Measurements from ENCODE around the gene TRIL. TPM values are rescaled to one million over a fixed set of nuclear protein-coding genes. Genes with fewer than 3 reads are reported as not detected.

TRIL gene
- total and polyA plus RNA-seq, 2 donors (not counting 1 experiment from before 2014, with no cell fraction given), result not detected

DNA sequence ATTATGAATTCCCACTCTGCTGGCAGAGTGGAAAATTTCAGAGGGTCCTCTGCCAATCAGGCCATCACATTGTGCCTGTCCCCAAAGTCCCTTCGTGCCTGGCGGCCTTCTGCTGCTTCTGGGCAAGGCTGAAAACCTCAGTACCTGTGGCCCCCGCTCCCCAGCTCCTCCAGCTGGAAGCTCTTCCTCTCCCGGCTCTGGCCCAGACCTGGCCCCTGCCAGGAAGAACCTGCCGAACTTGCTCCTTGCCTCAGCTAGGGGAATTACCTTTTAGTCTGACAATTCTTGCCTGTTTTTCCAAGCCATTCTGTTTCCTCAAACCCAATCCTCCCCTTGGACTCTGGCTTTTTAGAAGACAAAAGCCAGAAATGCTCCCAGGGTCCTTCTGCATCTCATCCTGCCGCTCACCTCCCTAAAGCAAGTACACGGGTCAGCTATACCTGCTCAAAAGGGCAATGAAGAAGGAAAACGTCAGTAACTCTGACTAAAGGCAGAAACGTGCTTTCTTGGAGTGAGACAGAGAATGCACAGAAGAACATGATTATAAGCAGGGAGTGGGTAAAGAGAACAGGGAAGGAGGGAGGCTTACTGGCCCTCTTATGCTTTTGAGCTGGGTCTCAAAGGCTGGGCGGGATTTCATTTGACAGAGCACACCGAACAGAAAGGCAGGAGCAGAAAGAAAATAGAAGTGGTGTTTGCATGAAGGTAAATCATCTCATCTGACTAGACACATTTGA is 28.1 kb upstream of the TRIL start:
- CTCF ChIA-PET, result no interaction called here
- intact Hi-C loops (cut with micrococcal nuclease), result no loop called here
- POLR2A ChIA-PET, result no interaction called here
- no peak for TF ChIP-seq EZH2 (IDR thresholded peaks at IDR 0.05; ENCODE audit: borderline replicate concordance, insufficient read depth, low read depth, low read length, poor library complexity, severe bottlenecking)
- TF ChIP-seq, protein P1, sequence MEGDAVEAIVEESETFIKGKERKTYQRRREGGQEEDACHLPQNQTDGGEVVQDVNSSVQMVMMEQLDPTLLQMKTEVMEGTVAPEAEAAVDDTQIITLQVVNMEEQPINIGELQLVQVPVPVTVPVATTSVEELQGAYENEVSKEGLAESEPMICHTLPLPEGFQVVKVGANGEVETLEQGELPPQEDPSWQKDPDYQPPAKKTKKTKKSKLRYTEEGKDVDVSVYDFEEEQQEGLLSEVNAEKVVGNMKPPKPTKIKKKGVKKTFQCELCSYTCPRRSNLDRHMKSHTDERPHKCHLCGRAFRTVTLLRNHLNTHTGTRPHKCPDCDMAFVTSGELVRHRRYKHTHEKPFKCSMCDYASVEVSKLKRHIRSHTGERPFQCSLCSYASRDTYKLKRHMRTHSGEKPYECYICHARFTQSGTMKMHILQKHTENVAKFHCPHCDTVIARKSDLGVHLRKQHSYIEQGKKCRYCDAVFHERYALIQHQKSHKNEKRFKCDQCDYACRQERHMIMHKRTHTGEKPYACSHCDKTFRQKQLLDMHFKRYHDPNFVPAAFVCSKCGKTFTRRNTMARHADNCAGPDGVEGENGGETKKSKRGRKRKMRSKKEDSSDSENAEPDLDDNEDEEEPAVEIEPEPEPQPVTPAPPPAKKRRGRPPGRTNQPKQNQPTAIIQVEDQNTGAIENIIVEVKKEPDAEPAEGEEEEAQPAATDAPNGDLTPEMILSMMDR (IDR thresholded peaks at IDR 0.05), result no peak
- Histone ChIP-seq H4K20me1 (ENCODE audit: control insufficient read depth, insufficient read depth, low read length, poor library complexity, severe bottlenecking) (no peaks in the 10 kb centered on the region), H2AFZ (ENCODE audit: insufficient read depth, low read depth, low read length, poor library complexity, severe bottlenecking) (no peak overlapping the region), H3K4me1 (ENCODE audit: control insufficient read depth in 2 of 2, insufficient read depth in 2 of 2, low read length in 2 of 2) (no peaks in the 10 kb centered on the region), H3K27ac (ENCODE audit: low read length in 2 of 2) (no peak overlapping the region), H3K27me3 (replicated peaks in 1 of 4; ENCODE audit: control extremely low read depth in 1 of 4, control insufficient read depth in 3 of 4, insufficient read depth in 4 of 4, low read length in 3 of 4) (no peaks in the 10 kb centered on the region), H3K9ac (ENCODE audit: low read length) (no peak overlapping the region), H3K36me3 (replicated peaks in 1 of 2; ENCODE audit: control extremely low read depth in 1 of 2, control insufficient read depth in 1 of 2, extremely low read depth in 1 of 2, insufficient read depth in 2 of 2, low read length in 1 of 2) (no peaks in the 10 kb centered on the region), H3K79me2 (ENCODE audit: control insufficient read depth, insufficient read depth, low read length) (no peaks in the 10 kb centered on the region), H3K4me3 (ENCODE audit: control extremely low read depth in 1 of 5, extremely low read depth in 1 of 5, insufficient read depth in 1 of 5, low read depth in 2 of 5, low read length in 4 of 5) (no peak overlapping the region), H3K4me2 (replicated peaks; ENCODE audit: low read depth, low read length, poor library complexity, severe bottlenecking) (no peak overlapping the region), H3K9me3 (ENCODE audit: control extremely low read depth in 1 of 3, control insufficient read depth in 2 of 3, insufficient read depth in 1 of 3, low read length in 2 of 3) (no peaks in the 10 kb centered on the region)
- Mint-ChIP-seq H3K27me3 (peaks cover 43% of the 10 kb centered on the region), H3K9me3 (ENCODE audit: insufficient read depth) (no peaks in the 10 kb centered on the region), H3K4me3 (no peak overlapping the region), H3K27ac (no peak overlapping the region), H3K4me1 (no peaks in the 10 kb centered on the region)
- DNase-seq (no peak), ATAC-seq (ENCODE audit: low read depth) (no peak)
- 90% methylated on average over 11 of the region's 11 CpGs for WGBS (ENCODE audit: insufficient coverage)

DNA sequence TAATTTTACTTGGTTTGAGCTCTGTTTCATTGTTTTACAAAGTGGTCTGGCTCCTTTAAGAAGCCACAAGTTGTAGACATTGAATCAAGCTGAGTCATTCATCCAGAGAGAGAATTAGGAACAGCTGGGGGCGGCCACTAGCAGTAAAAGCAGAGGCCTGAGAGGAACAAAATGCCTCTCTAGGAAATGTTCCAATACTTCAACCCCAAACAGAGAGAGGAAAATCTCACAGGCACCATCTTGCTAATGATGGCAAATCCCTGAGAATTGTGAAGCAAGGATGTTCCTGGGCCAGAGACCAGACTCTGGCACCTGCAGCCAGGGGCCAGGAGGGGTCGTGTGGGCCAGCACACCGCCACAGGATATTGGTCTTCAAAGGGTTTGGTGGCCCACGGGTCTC is 26.5 kb upstream of the TRIL start:
- Histone ChIP-seq H3K27me3 (replicated peaks in 1 of 4; ENCODE audit: control extremely low read depth in 1 of 4, control insufficient read depth in 3 of 4, insufficient read depth in 4 of 4, low read length in 3 of 4) (no peaks in the 10 kb centered on the region), H3K4me3 (ENCODE audit: control extremely low read depth in 1 of 5, extremely low read depth in 1 of 5, insufficient read depth in 1 of 5, low read depth in 2 of 5, low read length in 4 of 5) (no peak overlapping the region), H3K9me3 (ENCODE audit: control extremely low read depth in 1 of 3, control insufficient read depth in 2 of 3, insufficient read depth in 1 of 3, low read length in 2 of 3) (no peaks in the 10 kb centered on the region), H4K20me1 (ENCODE audit: control insufficient read depth, insufficient read depth, low read length, poor library complexity, severe bottlenecking) (no peaks in the 10 kb centered on the region), H3K4me1 (ENCODE audit: control insufficient read depth in 2 of 2, insufficient read depth in 2 of 2, low read length in 2 of 2) (no peaks in the 10 kb centered on the region), H3K4me2 (replicated peaks; ENCODE audit: low read depth, low read length, poor library complexity, severe bottlenecking) (no peak overlapping the region), H3K79me2 (ENCODE audit: control insufficient read depth, insufficient read depth, low read length) (no peaks in the 10 kb centered on the region), H3K36me3 (replicated peaks in 1 of 2; ENCODE audit: control extremely low read depth in 1 of 2, control insufficient read depth in 1 of 2, extremely low read depth in 1 of 2, insufficient read depth in 2 of 2, low read length in 1 of 2) (no peaks in the 10 kb centered on the region), H3K9ac (ENCODE audit: low read length) (no peak overlapping the region), H2AFZ (ENCODE audit: insufficient read depth, low read depth, low read length, poor library complexity, severe bottlenecking) (no peak overlapping the region), H3K27ac (ENCODE audit: low read length in 2 of 2) (no peak overlapping the region)
- ChIA-PET CTCF (no interaction called here), POLR2A (no interaction called here)
- ATAC-seq (ENCODE audit: low read depth) (no peak), DNase-seq (no peak)
- WGBS (ENCODE audit: insufficient coverage), result 58% methylated on average over 4 of the region's 4 CpGs
- no peak for TF ChIP-seq EZH2 (IDR thresholded peaks at IDR 0.05; ENCODE audit: borderline replicate concordance, insufficient read depth, low read depth, low read length, poor library complexity, severe bottlenecking)
- TF ChIP-seq, protein P1 (IDR thresholded peaks at IDR 0.05), result no peak
- no peaks in the 10 kb centered on the region for H3K9me3 Mint-ChIP-seq (ENCODE audit: insufficient read depth)
- intact Hi-C loops (cut with micrococcal nuclease), result no loop called here
- H3K4me1 Mint-ChIP-seq, result no peaks in the 10 kb centered on the region
- H3K27ac Mint-ChIP-seq, result no peak overlapping the region
- no peak overlapping the region for H3K4me3 Mint-ChIP-seq
- peaks cover 45% of the 10 kb centered on the region for H3K27me3 Mint-ChIP-seq

Data from B cell (primary cell).